BE2C (cell line): Measurements from ENCODE around the gene LRP5.

Source experiments
- DNase-seq: peaks from one replicate; pipeline ENCODE4 v3.0.0-alpha.2; 2020
- H3K27me3 ChIP-seq: fragments of 250-450 bp; sonication (Bioruptor Pico); 2 replicates; pipeline ENCODE4 v1.5.1; 2020; ENCODE audit warnings: mild to moderate bottlenecking
- H3K36me3 ChIP-seq: fragments of 250-450 bp; sonication (Bioruptor Pico); 2 replicates; pipeline ENCODE4 v1.5.1; 2020; ENCODE audit warnings: mild to moderate bottlenecking
- H3K4me1 ChIP-seq: fragments of 250-450 bp; sonication (Bioruptor Pico); 2 replicates; pipeline ENCODE4 v1.5.1; 2020
- H3K4me3 ChIP-seq: 2 replicates; pipeline ENCODE4 v1.5.1; 2011; ENCODE audit warnings: low read depth, low read length
- H3K9me3 ChIP-seq: fragments of 250-450 bp; sonication (Bioruptor Pico); 2 replicates; pipeline ENCODE4 v1.5.1; 2020
- CTCF ChIP-seq: IDR thresholded peaks from 2 replicates; pipeline ENCODE4 v1.5.1; 2012; ENCODE audit warnings: mild to moderate bottlenecking, low read depth, low read length

Gene LRP5

GRCh38 chr11:68373815-68374501, 61.6 kb downstream of the LRP5 start:
- peaks cover 57% of the 10 kb centered on the region for H3K4me1 ChIP-seq
- peak overlapping the region; percentile 22 for H3K4me3 ChIP-seq
- peak; percentile 79 for DNase-seq
- no peak for TF ChIP-seq CTCF
- no peaks in the 10 kb centered on the region for H3K27me3 ChIP-seq
- H3K36me3 ChIP-seq: peaks cover 4% of the 10 kb centered on the region; the same call in 1 of the 2 replicates
- H3K9me3 ChIP-seq: no peaks in the 10 kb centered on the region

DNA sequence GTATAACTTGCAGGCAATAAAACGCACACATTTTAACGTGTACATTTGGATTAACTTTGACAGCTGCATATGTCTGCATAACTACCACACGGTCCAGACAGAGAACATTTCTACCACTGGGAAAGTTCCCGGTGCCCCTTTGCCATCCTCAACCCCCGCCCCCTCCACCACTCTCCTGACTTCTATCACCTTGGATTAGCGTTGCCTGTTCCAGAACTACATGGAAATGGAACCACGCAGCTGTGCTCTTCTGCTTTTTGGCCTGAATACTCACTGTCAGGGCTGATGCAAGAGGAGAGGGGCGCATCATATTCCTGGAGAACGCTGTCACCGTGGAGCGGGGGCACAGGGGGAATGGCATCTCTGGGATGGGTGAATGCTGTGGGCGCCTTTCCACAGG, 62.1 kb downstream of the LRP5 start:
- peaks cover 55% of the 10 kb centered on the region for H3K4me1 ChIP-seq
- no peak for DNase-seq
- H3K4me3 ChIP-seq: peak overlapping the region; percentile 22
- H3K9me3 ChIP-seq: no peaks in the 10 kb centered on the region
- no peak for TF ChIP-seq CTCF
- peaks cover 4% of the 10 kb centered on the region; the same call in 1 of the 2 replicates for H3K36me3 ChIP-seq
- H3K27me3 ChIP-seq: no peaks in the 10 kb centered on the region

GRCh38 chr11:68375337-68375736, 62.9 kb downstream of the LRP5 start:
- no peaks in the 10 kb centered on the region for H3K27me3 ChIP-seq
- TF ChIP-seq CTCF: no peak
- no peaks in the 10 kb centered on the region for H3K9me3 ChIP-seq
- H3K4me1 ChIP-seq: peaks cover 47% of the 10 kb centered on the region
- peaks cover 4% of the 10 kb centered on the region; the same call in 1 of the 2 replicates for H3K36me3 ChIP-seq
- H3K4me3 ChIP-seq: no peak overlapping the region
- DNase-seq: no peak

DNA sequence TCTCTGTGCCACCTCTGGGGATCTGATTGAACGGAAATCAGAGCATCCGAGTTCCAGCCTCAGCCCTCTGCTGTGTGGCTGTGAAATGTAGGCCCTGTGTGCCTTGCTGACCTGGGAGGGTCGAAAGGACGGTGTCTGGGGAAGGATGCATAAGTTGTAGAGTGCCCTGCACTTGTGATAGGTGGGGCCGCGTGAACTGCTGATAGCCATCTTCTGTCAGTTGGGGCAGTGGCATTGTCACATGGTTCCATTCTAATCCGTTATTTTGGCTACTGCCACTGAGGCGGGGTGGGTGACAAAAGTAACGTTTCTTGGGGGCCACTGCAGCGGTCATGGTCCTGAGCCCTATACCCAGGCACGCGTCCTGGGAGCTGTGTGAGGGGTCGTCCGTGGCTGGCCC, 63.4 kb downstream of the LRP5 start:
- no peak for DNase-seq
- no peaks in the 10 kb centered on the region for H3K9me3 ChIP-seq
- H3K4me1 ChIP-seq: peaks cover 43% of the 10 kb centered on the region
- TF ChIP-seq CTCF: no peak
- no peak overlapping the region for H3K4me3 ChIP-seq
- H3K36me3 ChIP-seq: peaks cover 4% of the 10 kb centered on the region; the same call in 1 of the 2 replicates
- no peaks in the 10 kb centered on the region for H3K27me3 ChIP-seq

GRCh38 chr11:68377389-68377795, 65.0 kb downstream of the LRP5 start:
- H3K27me3 ChIP-seq: no peaks in the 10 kb centered on the region
- peaks cover 4% of the 10 kb centered on the region; the same call in 1 of the 2 replicates for H3K36me3 ChIP-seq
- TF ChIP-seq CTCF: no peak
- H3K4me3 ChIP-seq: no peak overlapping the region
- DNase-seq: no peak
- no peaks in the 10 kb centered on the region for H3K9me3 ChIP-seq
- peaks cover 30% of the 10 kb centered on the region for H3K4me1 ChIP-seq

- no peaks in the 10 kb centered on the region for H3K9me3 ChIP-seq
- peaks cover 16% of the 10 kb centered on the region for H3K4me1 ChIP-seq
- no peaks in the 10 kb centered on the region for H3K27me3 ChIP-seq
- H3K4me3 ChIP-seq: no peak overlapping the region
- DNase-seq: no peak
- H3K36me3 ChIP-seq: peaks cover 4% of the 10 kb centered on the region; the same call in 1 of the 2 replicates
- TF ChIP-seq CTCF: no peak
These were observed 66.8 kb downstream of the LRP5 start for GRCh38 chr11:68379206-68379605.
